ENCODE data around the gene TNFAIP8L1. TPM values are rescaled to one million over a fixed set of nuclear protein-coding genes. Genes with fewer than 3 reads are reported as not detected.

Gene TNFAIP8L1
- total and polyA plus RNA-seq, 7 donors: 2.4 to 5.1 (median 3.3) TPM

- H3K27ac ChIP-seq: no peak overlapping the region
- DNase-seq: peak in 1 of 2 donors; percentile 45
- no peak for ATAC-seq
- H3K4me3 ChIP-seq: no peak overlapping the region
- peaks cover under 1% of the 10 kb centered on the region for H3K4me1 ChIP-seq
- H3K36me3 ChIP-seq (ENCODE audit: insufficient read depth in 1 of 2, low read depth in 1 of 2): peaks cover 2 to 95% of the 10 kb centered on the region in 2 donors
- H3K9me3 ChIP-seq: no peaks in the 10 kb centered on the region
- no peak for TF ChIP-seq CTCF (IDR thresholded peaks at IDR 0.05)
- intact Hi-C loops (cut with DNase I): no loop called here
- WGBS, 3 donors: 93 to 95% (median 94%) methylated on average over 27 to 44 of the region's 45 CpGs
- H3K27me3 ChIP-seq (ENCODE audit: insufficient read depth in 3 of 3, low read length in 2 of 3): no peaks in the 10 kb centered on the region
These were observed 43.3 kb downstream of the TNFAIP8L1 start for GRCh38 chr19:4682417-4683200.

DNA sequence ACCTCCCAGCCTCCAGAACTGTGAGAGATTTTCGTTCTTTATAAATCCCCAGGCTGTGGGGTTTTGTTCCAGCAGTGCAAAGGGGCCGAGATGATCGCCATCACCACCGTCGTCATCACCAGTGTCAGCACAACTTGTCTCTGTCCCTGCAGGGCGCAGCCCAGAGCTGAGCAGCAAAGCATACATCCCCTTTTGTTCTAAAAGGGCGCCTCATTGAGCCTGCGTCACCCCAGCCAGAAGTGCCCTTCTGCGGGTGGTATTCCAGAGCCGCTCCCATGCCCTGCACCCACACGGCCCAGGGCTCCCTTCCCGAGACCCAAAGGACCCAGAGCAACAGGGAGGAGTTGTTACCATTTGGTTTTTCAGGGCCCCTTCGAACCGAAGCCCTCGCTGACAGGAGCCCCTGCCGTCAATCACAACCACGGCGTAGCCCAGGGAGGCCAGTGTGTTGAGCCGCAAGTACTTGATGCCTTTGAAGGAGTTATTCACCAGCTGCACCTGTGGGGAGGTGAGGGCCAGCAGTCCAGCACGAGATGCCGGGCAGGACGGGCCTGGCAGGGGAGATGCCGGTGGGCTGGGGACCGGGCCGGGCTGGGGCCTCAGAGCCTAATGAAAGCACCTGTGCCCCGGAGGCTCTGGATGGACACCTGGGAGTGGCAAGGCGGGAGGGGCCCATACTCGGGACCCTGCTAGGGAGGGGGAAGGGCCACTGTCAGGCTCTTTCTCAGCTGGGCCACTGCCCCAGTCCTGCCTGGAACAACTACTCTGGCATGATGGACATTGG is 45.2 kb downstream of the TNFAIP8L1 start:
- no peaks in the 10 kb centered on the region for H3K4me1 ChIP-seq
- WGBS, 3 donors: 89 to 93% (median 93%) methylated on average over 28 of the region's 28 CpGs
- no peaks in the 10 kb centered on the region for H3K9me3 ChIP-seq
- H3K36me3 ChIP-seq (ENCODE audit: insufficient read depth in 1 of 2, low read depth in 1 of 2): peaks cover 5 to 100% of the 10 kb centered on the region in 2 donors
- H3K27ac ChIP-seq: no peak overlapping the region
- no peak overlapping the region for H3K4me3 ChIP-seq
- ATAC-seq (no peak), DNase-seq (no peak)
- intact Hi-C loops (cut with DNase I): no loop called here
- TF ChIP-seq CTCF (IDR thresholded peaks at IDR 0.05): no peak
- H3K27me3 ChIP-seq (ENCODE audit: insufficient read depth in 3 of 3, low read length in 2 of 3): no peaks in the 10 kb centered on the region

DNA sequence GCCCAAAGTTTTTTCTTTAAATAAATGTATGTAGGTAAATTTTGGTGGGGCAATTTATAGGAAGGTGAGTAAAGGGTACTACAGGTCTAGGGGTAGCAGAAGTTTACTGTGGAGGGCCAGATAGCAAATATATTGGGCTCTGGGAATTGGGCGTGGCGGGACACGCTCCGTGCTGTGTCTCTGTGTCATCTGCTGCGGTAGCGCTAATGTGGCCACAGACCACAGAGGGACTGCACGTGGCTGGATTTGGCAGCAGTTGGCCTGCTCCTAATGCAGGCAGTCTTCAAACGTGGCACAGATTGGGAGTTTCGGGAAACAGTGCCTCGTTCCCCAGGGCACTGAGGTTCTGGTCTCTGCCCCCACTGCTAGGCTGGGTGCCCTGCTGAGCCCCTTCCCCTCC is 47.4 kb downstream of the TNFAIP8L1 start:
- DNase-seq (no peak), ATAC-seq (no peak)
- no peaks in the 10 kb centered on the region for H3K9me3 ChIP-seq
- intact Hi-C loops (cut with DNase I): no loop called here
- TF ChIP-seq CTCF (IDR thresholded peaks at IDR 0.05): no peak
- H3K27ac ChIP-seq: no peak overlapping the region
- no peak overlapping the region for H3K4me3 ChIP-seq
- peaks cover 5 to 95% of the 10 kb centered on the region in 2 donors for H3K36me3 ChIP-seq (ENCODE audit: insufficient read depth in 1 of 2, low read depth in 1 of 2)
- H3K27me3 ChIP-seq (ENCODE audit: insufficient read depth in 3 of 3, low read length in 2 of 3): no peaks in the 10 kb centered on the region
- peaks cover 2% of the 10 kb centered on the region for H3K4me1 ChIP-seq
- 93 to 94% (median 94%) methylated on average over 10 of the region's 10 CpGs for WGBS, 3 donors

DNA sequence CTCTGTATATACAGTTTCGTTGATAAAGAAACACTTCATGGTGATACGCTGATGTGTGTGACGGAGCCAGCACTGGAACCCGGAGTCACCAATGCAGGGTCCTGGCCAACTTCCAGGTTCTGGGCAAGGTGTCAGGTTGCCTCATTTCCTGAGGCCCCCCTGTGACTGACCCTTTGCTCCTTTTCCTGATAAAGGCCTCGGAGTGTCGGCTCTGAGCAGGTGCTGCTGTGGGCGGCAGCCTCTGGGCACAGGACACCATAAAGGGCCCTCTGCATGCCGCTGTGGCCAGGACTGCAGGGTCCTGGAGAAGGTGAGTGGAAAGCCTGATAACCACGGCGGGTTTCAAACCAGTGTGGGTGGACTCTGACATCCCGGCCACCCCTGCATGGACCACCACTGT is 48.1 kb downstream of the TNFAIP8L1 start:
- 67 to 74% (median 73%) methylated on average over 11 of the region's 11 CpGs for WGBS, 3 donors
- no peak for DNase-seq
- Histone ChIP-seq H3K4me3 (no peak overlapping the region), H3K27ac (no peak overlapping the region), H3K27me3 (ENCODE audit: insufficient read depth in 3 of 3, low read length in 2 of 3) (no peaks in the 10 kb centered on the region), H3K36me3 (ENCODE audit: insufficient read depth in 1 of 2, low read depth in 1 of 2) (peaks cover 4 to 95% of the 10 kb centered on the region in 2 donors), H3K4me1 (peaks cover 9% of the 10 kb centered on the region), H3K9me3 (no peaks in the 10 kb centered on the region)
- ATAC-seq: no peak
- TF ChIP-seq CTCF (IDR thresholded peaks at IDR 0.05): no peak
- intact Hi-C loops (cut with DNase I): no loop called here
